NB4 (cell line): ENCODE measurements around the gene SLC12A4.

Source experiments
- MYC ChIP-seq: IDR thresholded peaks from 2 replicates; pipeline ENCODE4 v1.6.1; 2011; ENCODE audit warnings: low read depth, low read length
- POLR2A ChIP-seq: IDR thresholded peaks from 2 replicates; pipeline ENCODE4 v1.6.1; 2011; ENCODE audit warnings: mild to moderate bottlenecking; ENCODE audit not compliant: insufficient read length; ENCODE audit errors: extremely low read depth
- TF ChIP-seq, protein P1 (sequence below): IDR thresholded peaks from one replicate; pipeline ENCODE4 v1.5.1; 2012; ENCODE audit warnings: low read depth, low read length

DNA sequence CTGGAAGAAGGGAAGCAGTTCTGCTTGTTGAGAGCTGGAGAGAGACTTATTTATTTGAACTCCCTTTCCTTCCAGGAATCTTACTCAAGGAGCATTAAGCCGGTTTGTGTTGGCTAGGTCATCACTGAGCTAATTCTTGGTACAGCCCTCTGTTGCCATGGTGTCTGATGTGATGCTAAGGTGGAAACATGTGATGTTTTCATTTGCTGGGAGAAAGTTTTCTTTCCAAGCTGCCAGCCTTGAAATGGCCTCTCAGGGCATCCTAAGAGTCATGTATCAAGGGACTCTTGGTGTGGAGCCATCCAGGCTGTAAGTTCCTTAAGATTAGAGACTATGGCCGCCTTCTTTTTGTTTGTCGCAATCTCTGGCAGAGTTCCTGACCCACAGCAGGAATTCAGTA lies 71.2 kb downstream of the SLC12A4 start:
- TF ChIP-seq, protein P1, sequence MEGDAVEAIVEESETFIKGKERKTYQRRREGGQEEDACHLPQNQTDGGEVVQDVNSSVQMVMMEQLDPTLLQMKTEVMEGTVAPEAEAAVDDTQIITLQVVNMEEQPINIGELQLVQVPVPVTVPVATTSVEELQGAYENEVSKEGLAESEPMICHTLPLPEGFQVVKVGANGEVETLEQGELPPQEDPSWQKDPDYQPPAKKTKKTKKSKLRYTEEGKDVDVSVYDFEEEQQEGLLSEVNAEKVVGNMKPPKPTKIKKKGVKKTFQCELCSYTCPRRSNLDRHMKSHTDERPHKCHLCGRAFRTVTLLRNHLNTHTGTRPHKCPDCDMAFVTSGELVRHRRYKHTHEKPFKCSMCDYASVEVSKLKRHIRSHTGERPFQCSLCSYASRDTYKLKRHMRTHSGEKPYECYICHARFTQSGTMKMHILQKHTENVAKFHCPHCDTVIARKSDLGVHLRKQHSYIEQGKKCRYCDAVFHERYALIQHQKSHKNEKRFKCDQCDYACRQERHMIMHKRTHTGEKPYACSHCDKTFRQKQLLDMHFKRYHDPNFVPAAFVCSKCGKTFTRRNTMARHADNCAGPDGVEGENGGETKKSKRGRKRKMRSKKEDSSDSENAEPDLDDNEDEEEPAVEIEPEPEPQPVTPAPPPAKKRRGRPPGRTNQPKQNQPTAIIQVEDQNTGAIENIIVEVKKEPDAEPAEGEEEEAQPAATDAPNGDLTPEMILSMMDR, result no peak
- TF ChIP-seq POLR2A, result no peak
- no peak for TF ChIP-seq MYC
